Fibroblast of pulmonary artery (primary cell): ENCODE results near the gene PHAF1.

Experiments
- DNase-seq: peaks from one replicate; pipeline ENCODE4 v3.0.0-alpha.2; 2010; ENCODE audit warnings: low read depth
- H3K4me3 ChIP-seq: replicated peaks from 2 replicates; pipeline ENCODE4 v1.5.1; 2011; ENCODE audit warnings: low read depth, mild to moderate bottlenecking, control low read depth, low read length, moderate library complexity
- TF ChIP-seq, protein P1 (sequence below): IDR thresholded peaks from 2 replicates; pipeline ENCODE4 v1.5.1; 2011; ENCODE audit warnings: mild to moderate bottlenecking, control low read depth, low read length, inconsistent platforms; ENCODE audit errors: missing control alignments

PHAF1 gene

DNA sequence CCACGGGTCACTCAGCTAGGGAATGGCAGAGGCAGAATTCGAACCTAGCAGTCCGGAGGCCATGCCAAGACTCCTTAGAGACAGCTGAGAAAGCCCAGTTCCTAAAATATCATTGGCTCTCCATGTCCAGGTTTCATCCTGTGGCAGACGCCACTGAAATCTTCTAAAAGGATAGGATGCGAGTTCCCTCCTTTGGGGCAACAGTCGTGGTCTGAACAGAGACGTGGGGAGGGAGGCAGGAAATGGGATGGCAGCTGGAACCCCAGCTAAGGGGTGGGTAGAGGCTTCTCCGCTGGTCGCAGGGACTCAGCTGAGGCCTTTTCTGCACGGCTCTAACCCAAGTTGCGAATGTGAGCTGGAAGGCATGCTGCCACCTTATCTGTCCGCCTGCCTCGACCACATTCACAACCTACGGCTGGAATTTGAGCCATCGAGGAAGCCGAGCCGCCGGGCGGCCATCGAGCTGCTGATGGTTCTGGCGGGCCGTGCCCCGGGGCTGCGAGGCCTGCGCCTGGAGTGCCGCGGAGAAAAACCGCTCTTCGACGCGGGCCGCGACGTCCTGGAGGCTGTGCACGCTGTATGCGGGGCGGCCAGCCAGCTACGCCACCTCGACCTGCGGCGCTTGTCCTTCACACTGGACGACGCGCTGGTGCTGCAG lies 52.9 kb downstream of the PHAF1 start:
- DNase-seq: peak; percentile 34
- H3K4me3 ChIP-seq: no peak overlapping the region
- TF ChIP-seq, protein P1, sequence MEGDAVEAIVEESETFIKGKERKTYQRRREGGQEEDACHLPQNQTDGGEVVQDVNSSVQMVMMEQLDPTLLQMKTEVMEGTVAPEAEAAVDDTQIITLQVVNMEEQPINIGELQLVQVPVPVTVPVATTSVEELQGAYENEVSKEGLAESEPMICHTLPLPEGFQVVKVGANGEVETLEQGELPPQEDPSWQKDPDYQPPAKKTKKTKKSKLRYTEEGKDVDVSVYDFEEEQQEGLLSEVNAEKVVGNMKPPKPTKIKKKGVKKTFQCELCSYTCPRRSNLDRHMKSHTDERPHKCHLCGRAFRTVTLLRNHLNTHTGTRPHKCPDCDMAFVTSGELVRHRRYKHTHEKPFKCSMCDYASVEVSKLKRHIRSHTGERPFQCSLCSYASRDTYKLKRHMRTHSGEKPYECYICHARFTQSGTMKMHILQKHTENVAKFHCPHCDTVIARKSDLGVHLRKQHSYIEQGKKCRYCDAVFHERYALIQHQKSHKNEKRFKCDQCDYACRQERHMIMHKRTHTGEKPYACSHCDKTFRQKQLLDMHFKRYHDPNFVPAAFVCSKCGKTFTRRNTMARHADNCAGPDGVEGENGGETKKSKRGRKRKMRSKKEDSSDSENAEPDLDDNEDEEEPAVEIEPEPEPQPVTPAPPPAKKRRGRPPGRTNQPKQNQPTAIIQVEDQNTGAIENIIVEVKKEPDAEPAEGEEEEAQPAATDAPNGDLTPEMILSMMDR: no peak

DNA sequence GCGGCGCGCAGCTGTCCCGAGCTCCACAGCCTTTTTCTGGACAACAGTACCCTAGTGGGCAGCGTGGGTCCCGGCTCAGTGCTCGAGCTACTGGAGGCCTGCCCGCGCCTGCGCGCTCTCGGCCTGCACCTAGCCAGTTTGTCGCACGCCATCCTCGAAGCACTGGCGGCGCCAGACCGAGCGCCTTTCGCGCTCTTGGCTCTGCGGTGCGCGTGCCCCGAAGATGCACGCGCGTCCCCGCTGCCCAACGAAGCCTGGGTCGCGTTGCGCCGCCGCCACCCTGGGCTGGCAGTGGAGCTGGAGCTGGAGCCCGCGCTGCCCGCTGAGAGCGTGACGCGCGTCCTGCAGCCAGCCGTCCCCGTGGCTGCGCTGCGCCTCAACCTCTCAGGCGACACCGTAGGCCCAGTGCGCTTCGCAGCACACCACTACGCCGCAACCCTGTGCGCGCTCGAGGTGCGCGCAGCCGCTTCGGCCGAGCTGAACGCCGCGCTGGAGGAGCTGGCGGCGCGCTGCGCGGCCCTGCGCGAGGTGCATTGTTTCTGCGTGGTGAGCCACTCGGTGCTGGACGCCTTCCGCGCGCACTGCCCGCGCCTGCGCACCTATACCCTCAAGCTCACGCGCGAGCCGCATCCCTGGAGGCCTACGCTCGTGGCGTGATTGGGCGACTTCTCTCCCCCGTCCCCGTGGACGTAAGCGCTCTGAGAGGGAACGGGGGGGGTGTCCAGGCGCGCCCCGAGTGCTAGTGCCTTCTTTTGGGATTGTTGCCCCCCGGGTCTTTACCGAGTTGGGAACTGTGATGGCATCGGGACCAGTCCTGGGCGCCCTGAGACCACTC lies 53.6 kb downstream of the PHAF1 start:
- DNase-seq: peak; percentile 52
- TF ChIP-seq, protein P1: no peak
- no peak overlapping the region for H3K4me3 ChIP-seq

DNA sequence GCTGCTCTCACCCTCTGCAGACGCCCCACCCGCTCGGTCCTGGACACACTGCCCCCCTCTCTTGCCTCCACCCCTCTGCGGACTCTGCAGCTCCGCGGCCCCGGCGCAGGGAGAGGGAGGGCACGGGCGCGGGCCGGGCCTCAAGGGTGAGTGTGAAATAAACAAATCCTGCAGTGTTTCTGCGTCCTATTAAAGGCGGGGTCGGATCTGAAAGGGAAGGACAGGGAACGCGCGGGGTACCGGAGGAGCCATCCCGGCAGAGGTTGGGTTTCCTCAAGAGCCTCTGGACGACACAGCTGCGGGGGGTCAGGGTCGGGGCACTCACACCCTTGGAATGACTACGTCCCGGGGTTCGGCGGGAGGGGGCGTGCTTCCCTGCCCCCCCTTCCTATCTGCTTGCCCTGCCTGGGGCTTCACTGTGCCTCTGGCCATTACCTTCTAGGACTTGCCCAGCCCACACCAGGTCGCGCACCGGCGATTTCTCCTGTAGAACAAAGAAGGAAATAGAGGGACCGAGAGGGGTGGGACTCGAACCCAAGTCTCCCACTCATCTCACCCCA lies 54.3 kb downstream of the PHAF1 start:
- TF ChIP-seq, protein P1: no peak
- H3K4me3 ChIP-seq: no peak overlapping the region
- no peak for DNase-seq

DNA sequence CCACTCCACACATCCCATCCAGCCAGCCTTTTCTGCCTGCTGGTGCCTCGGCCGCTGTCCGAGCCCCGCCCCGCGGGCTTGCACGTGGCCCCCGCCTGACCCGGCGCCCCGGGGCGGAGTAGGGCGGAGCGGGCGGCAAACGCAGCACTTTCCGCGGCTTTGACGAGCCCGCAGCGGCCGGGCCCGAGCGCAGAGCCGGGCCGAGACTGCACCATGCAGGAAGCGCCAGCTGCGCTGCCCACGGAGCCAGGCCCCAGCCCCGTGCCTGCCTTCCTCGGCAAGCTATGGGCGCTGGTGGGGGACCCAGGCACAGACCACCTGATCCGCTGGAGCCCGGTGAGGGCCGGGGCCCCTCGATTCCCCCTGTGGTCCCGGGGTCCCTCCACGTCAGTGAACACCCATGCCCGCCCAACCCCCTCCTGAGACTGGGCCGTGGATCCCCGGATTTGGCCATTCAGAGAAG lies 54.9 kb downstream of the PHAF1 start, which contains the start of gene HSF4:
Gene HSF4, plus strand, starts transcription at position 147 of the 463 bp plus-strand sequence. Its CDS starts 67 bp downstream, at position 214.
- TF ChIP-seq, protein P1: no peak
- no peak within 1 kb of the TSS for H3K4me3 ChIP-seq
- no peak for DNase-seq

DNA sequence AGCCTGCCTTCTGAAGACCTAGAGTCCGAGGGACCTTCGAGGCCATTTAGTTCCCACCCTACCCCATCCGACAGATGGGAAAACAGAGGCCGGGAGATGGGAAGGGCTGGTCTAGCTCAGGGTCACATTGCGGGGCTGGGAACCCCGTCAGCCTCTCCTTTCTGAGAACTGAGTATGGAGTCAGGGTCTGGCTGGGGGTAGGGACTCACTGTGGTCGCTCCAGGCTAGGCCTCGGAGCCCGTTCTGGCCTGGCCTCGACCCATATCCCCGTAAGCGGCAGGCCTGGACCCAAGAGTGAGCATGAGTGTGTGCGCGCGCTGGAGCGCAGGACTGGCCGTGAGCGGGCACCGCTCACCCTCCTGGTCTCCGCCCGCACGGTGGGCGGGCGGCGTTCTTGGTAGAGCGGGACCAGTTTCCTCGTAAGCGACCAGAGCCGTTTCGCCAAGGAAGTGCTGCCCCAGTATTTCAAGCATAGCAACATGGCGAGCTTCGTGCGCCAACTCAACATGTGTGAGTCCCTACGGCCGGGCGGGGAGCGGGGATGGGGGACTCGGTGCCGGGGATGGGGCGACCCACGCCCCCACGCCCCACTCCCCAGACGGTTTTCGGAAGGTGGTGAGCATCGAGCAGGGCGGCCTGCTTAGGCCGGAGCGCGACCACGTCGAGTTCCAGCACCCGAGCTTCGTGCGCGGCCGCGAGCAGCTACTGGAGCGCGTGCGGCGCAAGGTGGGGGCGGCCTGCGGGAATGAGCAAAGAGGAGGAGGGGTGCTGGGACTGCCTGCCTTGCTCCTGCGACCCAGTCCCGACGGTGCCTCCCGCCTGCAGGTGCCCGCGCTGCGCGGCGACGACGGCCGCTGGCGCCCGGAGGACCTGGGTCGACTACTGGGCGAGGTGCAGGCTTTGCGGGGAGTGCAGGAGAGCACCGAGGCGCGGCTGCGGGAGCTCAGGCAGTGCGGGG lies 55.7 kb downstream of the PHAF1 start:
- TF ChIP-seq, protein P1: no peak
- DNase-seq: no peak
- H3K4me3 ChIP-seq: no peak overlapping the region

DNA sequence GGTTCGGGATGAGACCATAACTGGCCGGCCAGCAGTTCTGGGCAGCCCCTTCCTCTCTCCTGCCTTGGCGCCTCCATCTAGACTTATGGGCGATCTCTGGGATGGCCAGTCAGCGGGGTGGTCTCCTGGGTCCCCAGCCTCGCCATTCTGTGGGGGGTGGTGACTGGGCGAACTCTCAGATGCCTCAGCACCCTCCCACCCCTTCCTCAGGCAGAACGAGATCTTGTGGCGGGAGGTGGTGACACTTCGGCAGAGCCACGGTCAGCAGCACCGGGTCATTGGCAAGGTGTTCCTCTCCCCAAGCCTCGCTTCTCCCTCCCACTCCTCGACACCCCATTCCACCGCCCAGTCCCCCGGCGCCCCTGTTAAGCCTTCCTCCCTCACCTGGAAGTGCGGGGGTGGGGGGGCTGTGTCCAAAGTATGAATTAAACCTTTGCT lies 56.4 kb downstream of the PHAF1 start:
- no peak for DNase-seq
- TF ChIP-seq, protein P1: no peak
- no peak overlapping the region for H3K4me3 ChIP-seq
